GM19193 (cell line): ENCODE data around the gene ZNF536.

Source experiments
- POLR2A ChIP-seq: IDR thresholded peaks from 4 replicates; pipeline ENCODE4 v1.6.1; 2011; ENCODE audit not compliant: insufficient read depth, insufficient read length; ENCODE audit errors: extremely low read depth

ZNF536 gene

GRCh38 chr19:30430206-30430734, 58.1 kb downstream of the ZNF536 start:
- no peak for TF ChIP-seq POLR2A

- TF ChIP-seq POLR2A = no peak
Measured at GRCh38 chr19:30431591-30431990, 59.4 kb downstream of the ZNF536 start.

GRCh38 chr19:30434797-30435594, 62.8 kb downstream of the ZNF536 start:
- TF ChIP-seq POLR2A = no peak

DNA sequence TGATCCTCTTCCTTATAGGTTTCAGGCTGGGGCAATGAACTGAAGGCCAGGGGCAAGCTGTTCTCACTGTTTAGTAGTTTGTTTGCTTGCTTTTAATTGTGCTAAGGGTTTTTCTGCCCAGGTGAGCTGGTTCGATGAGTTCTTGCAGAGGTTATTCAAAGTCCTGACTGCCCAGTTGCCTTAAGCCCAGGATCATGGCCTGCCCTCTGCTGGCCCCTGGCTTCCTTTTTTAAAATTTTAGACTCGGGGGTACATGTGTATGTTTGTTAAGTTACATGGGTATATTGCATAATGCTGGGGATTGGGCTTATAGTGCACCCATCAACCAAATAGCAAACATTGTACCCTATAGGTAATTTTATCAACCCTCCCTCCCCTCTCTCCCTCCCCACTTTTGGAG, 65.7 kb downstream of the ZNF536 start:
- no peak for TF ChIP-seq POLR2A

DNA sequence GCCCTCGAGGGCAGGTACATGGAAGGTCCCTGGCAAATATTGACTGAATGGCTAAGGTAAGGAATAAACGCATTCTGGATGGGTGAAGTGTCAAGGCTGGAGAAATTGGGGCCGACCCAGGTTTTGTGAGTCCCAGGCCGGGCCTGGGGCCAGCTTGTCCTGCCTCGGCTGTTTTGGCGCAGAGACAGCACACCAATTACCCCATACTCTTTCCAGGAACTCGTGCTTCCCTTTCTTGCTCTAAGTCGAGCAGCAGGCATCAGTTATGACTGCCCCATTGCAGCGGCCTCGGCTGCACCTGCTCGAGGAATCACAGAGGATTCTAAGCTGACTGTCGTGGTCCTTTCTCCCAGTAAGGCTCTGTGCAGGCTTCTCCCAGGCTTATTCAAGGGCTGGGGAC, 67.1 kb downstream of the ZNF536 start:
- TF ChIP-seq POLR2A = no peak

- TF ChIP-seq POLR2A = no peak
Measured at GRCh38 chr19:30441011-30441410, 68.8 kb downstream of the ZNF536 start.

GRCh38 chr19:30442674-30443073, 70.5 kb downstream of the ZNF536 start:
- TF ChIP-seq POLR2A = no peak

DNA sequence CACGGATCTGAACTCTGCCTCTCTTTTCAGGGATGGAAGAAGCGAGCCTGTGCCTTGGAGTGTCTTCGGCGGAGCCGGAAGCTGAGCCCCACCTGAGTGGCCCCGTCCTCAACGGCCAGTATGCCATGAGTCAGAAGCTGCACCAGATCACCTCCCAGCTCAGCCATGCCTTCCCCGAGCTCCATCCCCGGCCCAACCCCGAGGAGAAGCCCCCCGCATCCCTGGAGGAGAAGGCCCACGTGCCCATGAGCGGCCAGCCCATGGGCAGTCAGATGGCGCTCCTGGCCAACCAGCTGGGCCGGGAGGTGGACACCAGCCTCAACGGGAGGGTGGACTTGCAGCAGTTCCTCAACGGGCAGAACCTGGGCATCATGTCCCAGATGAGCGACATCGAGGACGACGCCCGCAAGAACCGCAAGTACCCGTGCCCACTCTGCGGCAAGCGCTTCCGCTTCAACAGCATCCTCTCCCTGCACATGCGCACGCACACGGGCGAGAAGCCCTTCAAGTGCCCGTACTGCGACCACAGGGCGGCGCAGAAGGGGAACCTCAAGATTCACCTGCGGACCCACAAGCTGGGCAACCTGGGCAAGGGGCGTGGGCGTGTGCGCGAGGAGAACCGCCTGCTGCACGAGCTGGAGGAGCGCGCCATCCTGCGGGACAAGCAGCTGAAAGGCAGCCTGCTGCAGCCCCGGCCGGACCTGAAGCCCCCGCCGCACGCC, 71.5 kb downstream of the ZNF536 start:
- no peak for TF ChIP-seq POLR2A

DNA sequence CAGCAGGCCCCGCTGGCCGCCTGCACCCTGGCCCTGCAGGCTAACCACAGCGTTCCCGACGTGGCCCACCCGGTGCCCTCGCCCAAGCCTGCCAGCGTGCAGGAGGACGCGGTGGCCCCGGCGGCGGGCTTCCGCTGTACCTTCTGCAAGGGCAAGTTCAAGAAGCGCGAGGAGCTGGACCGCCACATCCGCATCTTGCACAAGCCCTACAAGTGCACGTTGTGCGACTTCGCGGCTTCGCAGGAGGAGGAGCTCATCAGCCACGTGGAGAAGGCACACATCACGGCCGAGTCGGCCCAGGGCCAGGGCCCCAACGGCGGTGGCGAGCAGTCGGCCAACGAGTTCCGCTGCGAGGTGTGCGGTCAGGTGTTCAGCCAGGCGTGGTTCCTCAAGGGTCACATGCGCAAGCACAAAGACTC, 72.1 kb downstream of the ZNF536 start:
- no peak for TF ChIP-seq POLR2A

DNA sequence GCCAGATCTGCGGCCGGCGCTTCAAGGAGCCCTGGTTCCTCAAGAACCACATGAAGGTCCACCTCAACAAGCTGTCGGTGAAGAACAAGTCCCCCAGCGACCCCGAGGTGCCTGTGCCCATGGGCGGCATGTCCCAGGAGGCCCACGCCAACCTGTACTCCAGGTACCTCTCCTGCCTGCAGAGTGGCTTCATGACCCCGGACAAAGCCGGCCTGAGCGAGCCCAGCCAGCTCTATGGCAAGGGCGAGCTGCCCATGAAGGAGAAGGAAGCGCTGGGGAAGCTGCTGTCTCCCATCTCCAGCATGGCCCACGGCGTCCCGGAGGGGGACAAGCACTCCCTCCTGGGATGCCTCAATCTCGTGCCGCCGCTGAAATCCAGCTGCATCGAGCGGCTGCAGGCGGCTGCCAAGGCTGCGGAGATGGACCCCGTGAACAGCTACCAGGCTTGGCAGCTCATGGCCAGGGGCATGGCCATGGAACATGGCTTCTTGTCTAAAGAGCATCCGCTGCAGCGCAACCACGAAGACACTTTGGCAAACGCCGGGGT, 72.6 kb downstream of the ZNF536 start:
- no peak for TF ChIP-seq POLR2A

DNA sequence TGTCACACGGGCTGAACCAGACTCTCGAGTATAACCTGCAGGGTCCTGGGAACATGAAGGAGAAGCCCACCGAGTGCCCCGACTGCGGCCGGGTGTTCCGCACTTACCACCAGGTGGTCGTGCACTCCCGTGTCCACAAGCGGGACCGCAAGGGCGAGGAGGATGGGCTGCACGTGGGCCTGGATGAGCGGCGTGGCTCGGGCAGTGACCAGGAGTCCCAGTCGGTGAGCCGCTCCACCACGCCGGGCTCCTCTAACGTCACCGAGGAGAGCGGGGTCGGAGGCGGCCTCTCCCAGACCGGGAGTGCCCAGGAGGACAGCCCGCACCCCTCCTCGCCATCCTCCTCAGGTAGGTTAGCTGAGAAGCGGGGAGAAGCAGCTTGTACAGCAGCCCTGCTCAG, 73.2 kb downstream of the ZNF536 start:
- TF ChIP-seq POLR2A = no peak

DNA sequence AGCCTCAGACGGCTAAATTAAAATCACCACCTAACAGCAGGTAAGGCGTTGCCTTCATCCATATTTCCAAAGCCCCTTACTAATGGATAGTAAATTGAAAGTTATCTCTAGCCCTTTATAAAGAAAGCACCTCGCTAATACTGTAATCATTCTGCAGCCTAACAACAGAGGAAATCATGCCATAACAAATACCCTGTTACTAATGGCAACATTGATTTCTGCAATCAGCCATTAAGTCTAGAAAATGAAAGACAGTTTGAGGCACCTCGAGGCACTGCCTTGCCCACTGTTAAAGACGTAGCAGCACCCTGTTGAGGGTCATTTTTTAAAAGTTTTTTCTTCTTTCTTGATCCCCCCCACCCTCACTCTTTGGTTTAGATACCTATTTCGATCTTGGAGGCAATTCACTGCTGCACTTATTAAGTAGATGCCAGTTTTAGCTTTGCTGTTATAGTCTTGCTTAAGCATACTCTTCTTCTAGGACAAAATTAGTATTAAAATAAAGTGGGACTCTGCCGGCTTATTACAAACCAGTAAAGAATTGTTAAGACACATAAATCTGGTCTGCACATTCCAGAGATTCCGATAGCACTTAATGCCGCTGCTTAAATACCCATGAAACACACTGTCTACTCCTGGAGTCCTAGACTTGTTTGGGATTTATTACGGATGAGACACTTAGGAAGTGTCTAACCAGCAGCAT, 74.8 kb downstream of the ZNF536 start:
- no peak for TF ChIP-seq POLR2A

- TF ChIP-seq POLR2A = no peak
Measured at GRCh38 chr19:30447553-30447870, 75.3 kb downstream of the ZNF536 start.

DNA sequence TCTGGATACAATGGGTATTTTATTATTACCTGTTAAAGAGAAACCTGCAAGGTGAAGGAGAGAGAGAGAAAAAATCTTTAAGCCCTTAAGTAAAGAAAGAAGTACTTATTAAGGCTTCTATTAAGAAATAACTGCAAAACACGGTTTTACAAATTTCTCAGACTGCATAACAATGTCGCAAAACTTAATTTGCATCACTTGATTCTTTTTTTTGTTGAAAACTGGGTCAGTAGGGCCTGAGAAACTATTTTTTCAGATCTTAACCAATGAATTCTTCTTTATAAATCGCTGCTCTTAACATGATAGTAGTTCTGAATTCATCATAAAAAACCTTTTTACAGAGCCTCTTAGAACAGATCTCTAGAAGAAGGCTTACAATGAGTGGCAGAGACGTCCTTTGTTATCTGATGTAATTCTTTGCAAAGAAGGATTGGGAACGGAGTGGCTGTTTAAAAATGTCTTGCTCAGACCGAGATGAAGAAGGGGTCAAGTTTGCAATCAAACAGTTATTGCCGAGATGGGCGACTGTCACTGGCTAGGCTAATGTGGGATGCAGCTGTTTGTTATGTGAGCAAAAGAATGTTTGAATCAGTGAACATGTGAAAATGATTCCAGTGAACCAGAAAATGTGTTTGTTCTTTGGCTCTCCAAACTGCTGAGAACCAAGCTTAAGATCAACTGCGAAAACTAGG, 76.3 kb downstream of the ZNF536 start:
- TF ChIP-seq POLR2A = no peak
